NCI-H128 (cell line): ENCODE results near the gene GNA14.
A peak's percentile ranks its signal among the peaks of the same experiment; 100 is the strongest.
"Not testable (repeated sequence)": the region's sequence is repeated elsewhere in the genome, so short reads cannot be mapped to it uniquely, and the experiment has no call there.

Experiments
- DNase-seq: peaks from one replicate; lab custom pipeline; 2025; ENCODE audit not compliant: unreplicated experiment; lab: John Stamatoyannopoulos, UW

Gene GNA14

GRCh38 chr9:77647267-77648233 is 572 bp downstream of the GNA14 start:
- no peak for DNase-seq

- DNase-seq: no peak
Measured at GRCh38 chr9:77643871-77644270, 4.3 kb downstream of the GNA14 start.

- no peak for DNase-seq
Measured at GRCh38 chr9:77640741-77641580, 7.2 kb downstream of the GNA14 start.

DNA sequence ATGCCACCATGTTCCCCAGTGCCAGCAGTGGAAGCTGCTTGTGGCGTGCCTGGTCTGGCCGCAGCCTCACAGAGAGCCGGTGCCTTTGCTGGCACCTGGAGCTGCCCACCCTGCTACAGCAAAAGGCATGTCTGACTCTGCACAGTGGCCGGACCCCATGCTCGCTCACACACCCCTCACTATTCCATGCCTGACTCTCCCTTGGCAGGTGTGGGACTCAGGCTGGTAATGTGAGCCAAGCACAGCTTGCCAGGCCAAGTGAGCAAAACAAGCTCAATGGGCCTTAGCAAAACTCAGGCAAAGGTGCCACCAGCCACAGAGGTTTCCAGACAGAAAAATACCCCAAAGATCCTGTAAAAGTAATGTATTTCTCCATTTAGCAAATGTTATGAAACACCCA is 15.5 kb downstream of the GNA14 start:
- no peak for DNase-seq

DNA sequence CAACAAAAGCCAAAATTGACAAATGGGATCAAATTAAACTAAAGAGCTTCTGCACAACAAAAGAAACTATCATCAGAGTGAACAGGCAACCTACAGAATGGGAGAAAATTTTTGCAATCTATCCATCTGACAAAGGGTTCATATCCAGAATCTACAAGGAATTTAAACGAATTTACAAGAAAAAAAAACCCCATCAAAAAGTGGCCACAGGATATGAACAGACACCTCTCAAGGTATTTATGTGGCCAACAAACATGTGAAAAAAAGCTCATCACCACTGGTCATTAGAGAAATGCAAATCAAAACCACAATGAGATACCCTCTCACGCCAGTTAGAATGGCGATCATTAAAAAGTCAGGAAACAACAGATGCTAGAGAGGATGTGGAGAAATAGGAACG is 19.3 kb downstream of the GNA14 start:
- DNase-seq: not testable (repeated sequence)

DNA sequence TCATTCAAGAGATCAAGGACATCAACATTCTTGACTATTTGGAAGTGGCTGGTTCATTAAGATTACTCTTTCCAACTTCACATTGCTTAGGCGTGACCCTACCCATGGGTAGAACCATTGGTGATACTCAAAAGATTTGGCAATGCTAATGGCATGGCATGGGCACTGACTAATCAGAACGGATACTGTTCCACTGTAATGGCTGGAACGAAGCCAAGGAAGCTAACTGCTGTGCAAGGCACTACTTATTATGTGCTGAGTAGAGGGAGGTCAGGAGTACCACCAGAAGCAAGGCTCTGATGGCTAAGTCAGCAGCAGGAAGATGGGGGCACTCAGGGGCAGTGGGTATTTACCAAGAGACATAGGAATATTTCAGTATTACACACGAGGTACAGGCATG is 31.9 kb downstream of the GNA14 start:
- DNase-seq: no peak

GRCh38 chr9:77614645-77615044 is 33.5 kb downstream of the GNA14 start:
- no peak for DNase-seq

GRCh38 chr9:77606526-77606925 is 41.6 kb downstream of the GNA14 start:
- DNase-seq: no peak

GRCh38 chr9:77605449-77606220 is 42.5 kb downstream of the GNA14 start:
- no peak for DNase-seq

- DNase-seq: no peak
Measured at GRCh38 chr9:77604316-77604715, 43.8 kb downstream of the GNA14 start.

DNA sequence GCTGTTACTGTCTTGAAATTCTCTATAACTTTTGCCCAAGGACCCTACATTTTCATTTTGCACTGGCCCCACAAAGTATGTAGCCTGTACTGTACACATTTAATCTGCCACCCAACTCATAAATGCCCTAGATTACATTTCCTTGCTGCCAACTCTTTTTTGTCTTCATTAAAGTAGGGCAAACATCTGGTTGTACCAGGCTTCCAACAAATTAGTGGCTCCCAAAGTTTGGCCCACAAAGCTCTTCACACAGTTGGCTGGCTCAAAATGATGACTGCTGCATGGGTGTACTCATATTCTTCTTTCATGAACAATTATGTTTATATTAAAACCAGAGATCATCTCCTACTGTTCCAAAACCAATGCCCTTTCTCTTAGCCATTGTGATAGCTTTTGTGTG is 45.3 kb downstream of the GNA14 start:
- DNase-seq: no peak

GRCh38 chr9:77601476-77602099 is 46.5 kb downstream of the GNA14 start:
- no peak for DNase-seq

DNA sequence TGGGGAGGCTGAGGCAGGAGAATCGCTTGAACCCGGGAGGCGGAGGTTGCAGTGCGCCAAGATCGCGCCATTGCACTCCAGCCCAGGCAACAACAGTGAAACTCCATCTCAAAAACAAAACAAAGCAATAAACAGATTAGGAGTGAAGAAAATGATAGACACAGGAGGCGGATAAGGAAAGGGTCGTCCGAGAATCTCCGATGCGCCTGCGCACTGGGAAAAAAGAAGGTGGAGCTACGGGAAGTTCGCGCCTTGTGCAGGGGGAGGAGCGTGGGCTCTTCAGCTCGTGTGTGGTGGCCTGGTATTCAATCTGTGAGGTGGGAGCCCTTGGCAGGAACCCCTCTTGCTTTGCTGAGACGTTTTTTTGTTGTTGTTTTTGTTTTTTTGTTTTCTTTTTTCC is 47.3 kb downstream of the GNA14 start:
- DNase-seq: no peak

DNA sequence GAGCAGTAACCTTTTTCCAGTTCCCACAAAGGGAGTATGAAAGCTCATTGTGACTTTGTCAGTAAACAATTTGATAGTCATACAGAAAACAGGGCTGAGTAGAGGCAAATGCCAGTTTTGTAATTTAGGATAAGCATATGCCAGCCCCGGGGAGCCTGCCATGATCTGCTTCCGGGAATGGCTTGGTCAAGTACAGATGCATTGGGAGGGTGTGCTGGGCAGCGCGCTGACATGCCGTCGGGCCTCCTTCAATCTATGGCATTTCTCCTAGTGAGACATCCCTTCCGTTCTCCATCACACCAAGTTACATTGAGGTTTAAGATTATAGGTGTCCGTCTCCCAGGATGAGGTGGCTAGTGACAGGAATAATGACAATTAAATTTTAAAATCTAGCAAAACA is 48.6 kb downstream of the GNA14 start:
- DNase-seq: no peak

- DNase-seq: no peak
Measured at GRCh38 chr9:77598991-77599390, 49.1 kb downstream of the GNA14 start.

- DNase-seq: no peak
Measured at GRCh38 chr9:77598524-77598923, 49.6 kb downstream of the GNA14 start.

- DNase-seq: no peak
Measured at GRCh38 chr9:77597057-77597456, 51.1 kb downstream of the GNA14 start.

DNA sequence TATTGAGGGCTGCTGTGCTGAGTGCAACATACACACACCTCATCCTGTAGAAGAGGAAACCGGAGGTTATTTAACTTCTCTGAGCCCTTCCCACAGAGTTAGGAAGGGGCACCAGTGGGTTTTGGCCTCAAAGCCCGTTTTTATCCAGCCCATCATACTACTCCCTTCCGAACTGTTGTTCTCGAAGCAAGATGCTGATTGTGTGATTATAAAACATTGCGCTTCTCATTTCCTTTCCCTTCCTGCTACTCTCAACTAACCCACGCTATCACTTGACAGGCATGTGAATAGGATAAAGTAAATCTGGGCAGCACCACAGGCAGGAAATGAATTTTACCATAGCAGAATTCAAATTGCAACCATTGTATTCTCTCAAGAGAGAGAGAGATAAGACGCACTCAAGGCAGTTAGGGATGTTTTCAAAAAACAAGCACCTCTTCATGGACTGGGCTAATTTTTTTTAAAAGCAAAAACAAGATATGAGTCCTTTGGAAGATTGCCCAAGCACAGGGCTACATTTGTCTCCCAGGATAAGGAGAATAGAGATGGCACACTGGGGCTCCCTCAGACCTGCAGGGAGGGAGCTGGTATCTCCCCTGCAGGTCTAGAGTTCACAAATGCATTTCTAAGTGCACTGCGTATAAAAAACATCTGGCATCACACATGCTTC is 52.6 kb downstream of the GNA14 start:
- DNase-seq: peak; percentile 44

- DNase-seq: no peak
Measured at GRCh38 chr9:77594963-77595362, 53.2 kb downstream of the GNA14 start.

GRCh38 chr9:77593528-77593927 is 54.6 kb downstream of the GNA14 start:
- DNase-seq: no peak
